ELR (cell line): Measurements from ENCODE around the gene ERI3.

ENCODE experiments used
- DNase-seq: peaks from one replicate; pipeline ENCODE4 v3.0.0-alpha.2; 2015; ENCODE audit warnings: low read depth

ERI3 gene

DNA sequence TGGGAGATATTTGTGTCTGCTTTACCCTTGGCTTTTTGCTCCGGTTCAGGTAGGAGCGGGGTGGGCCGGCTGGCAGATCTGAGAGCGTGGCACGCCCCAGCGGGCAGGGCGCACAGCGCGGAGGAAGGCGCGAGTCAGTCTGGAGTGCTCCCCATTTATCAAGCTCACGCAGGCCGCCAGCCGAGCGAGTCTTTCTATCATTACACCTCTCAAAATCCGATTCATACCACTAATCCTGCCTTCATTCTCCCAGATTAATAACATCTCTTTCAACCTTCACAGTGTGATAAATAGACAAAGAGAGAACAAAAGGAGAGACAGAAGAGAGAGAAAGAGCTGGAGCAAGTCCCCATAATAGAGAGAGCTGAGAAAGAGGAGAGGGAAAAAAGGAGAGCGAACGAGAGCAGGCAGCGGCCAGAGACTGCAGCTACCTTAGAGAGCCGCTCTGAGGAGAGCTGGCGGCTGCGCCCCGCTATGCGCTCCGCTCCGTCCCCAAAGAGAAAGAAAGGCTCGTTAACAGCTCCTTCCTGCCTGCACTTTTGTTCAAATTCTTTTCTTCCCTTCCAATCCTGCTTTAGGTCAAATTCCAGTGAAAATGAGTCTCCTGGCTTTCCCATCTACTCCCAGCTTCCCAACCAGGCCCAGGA is 93.8 kb downstream of the ERI3 start:
- DNase-seq = no peak

DNA sequence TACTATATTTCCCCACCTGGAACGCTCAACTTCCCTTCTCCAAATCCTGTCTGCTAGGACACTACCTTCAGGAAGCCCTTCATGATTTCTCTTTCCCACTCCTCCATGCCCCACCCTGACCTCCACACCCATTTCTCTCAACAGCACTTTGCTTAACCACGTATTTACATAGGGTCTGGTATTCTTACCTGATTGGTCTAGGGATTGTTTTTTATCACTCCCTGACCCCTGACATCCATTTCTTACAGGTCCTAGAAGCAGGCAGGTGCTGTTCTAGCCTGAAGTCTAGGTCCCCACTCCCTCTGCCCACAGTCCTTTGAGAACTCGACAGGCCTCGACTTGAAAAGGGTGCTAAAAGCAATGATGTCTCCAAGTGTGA is 94.3 kb downstream of the ERI3 start:
- DNase-seq = no peak

DNA sequence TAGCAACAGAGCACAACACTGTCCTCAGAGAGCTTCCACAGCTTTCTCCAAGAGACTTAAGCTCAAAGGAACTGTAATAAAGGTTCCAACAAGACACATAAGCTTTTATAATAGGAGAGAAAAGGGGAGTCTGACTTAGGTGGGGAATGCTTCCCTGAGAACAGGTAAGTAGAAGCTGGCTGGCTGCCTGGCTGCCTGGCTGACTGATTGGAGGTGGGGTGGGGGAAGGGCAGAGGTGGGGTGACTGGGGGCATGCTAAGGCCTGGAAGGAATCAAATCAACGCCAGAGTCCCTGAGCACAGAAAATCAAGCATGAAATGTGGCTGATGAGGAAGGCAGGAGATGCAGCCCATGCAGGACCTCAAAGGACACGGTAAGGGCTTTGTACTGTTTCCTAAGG is 96.0 kb downstream of the ERI3 start:
- no peak for DNase-seq

DNA sequence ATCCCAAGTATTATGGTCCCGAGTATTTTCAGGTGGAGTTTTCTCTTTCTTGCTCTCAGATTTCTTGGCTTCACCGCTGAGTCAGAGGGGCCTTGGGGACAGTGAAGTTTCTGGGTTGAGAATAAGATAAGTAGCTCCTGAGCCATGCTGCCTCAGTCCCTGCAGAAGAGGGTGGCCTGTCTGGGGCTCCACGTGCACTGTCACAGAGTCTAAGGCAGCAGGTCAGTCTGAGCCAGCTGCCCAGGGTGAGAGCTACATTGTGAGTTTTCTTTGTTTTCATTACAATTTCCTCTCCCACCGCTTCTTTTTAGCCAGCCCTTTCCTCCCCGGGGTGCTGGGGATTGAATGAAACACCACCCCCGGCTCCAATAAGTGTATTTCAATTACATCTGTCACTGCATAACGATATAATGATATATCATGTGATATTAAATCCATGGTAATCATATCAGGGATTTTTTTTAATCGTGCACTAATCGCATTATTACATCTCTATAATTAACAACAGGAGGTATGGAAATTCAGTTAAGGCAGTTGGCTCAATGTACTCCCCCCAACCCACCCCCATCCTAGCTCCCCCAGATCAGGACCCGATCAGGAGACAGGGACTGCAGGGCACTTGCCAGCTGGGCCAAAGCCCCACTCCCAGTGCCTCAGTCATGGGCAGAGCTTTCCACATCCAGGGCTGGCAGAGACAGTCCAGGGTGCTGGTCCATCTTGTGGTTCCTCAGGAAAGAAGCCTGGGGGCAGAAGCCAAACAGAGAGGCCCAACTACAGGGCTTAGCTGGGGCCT is 98.1 kb downstream of the ERI3 start:
- DNase-seq = no peak

DNA sequence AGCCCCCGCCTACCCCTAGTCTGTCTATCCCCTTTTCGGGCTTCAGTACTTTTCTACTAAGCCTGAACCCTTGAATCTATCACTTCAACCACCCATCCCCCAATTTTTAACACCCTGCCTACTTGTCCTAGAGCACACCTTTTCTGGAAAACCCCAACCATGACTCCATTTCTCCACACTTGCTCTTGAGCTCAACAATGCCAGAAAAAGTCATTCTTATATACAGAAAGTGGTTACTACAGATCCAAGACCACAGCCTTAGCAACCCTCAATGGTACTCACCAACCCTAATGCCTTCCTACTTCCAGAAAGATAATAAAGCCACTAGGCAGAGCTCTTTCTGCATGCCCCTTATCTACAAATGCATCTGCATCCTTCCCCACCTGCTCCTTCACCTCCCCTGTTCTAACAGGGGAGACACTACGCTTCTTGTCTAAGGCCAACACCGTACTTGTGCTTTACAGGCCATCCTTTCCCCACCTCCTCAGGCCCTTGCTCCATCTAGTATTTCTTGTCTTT is 100.6 kb downstream of the ERI3 start:
- DNase-seq = no peak

DNA sequence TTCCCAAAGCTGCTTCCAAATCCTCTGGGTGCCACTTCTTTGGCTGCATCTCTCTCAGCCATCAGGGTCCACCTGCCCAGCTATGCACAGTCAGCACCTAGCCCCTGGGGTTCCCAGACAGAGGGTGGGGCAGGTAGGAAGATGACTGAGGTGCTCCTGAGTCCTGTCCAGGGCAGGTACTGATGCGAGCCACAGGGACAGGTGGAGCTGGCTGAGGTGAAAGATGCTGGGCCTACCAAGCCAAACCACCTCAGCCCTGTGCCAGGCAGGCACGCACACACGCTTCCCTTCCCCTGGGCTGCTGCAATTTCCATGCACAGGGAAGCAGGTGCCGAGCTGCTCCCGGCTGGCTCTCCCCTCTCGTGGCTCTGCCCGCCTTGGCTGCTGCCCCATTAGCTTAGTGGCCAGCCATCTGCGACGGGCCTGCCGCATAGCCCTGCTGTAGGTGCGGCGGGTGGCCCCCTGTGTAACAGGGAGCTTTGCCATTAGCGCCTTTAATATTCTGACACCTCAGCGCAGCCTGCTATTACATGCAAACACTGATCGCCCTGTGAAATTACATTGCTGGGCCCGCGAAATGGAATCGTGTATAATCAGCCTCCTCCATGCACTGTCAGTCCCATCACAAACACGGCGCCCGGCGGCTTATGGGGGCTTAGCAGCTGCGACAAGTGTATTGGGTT is 102.9 kb downstream of the ERI3 start:
- DNase-seq = no peak

DNA sequence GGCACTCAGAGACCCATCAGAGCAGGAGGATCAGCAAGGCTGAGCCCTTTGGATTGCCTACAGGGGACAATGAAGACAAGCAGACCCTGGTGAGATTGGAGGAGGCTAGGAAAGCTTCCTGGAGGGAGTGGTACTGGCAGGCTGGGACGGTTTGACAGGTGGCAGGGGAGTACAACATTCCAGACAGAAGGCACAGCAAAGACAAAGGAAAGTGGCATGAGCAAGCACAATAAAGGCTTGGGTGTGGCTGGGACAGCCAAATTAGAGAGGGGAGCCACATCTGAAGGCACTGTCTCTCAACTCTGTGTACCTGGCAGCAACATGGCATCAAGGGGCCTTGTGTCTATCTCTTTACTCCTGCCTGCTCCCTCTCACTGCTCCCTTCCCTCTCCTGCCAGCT is 103.6 kb downstream of the ERI3 start:
- DNase-seq = no peak

DNA sequence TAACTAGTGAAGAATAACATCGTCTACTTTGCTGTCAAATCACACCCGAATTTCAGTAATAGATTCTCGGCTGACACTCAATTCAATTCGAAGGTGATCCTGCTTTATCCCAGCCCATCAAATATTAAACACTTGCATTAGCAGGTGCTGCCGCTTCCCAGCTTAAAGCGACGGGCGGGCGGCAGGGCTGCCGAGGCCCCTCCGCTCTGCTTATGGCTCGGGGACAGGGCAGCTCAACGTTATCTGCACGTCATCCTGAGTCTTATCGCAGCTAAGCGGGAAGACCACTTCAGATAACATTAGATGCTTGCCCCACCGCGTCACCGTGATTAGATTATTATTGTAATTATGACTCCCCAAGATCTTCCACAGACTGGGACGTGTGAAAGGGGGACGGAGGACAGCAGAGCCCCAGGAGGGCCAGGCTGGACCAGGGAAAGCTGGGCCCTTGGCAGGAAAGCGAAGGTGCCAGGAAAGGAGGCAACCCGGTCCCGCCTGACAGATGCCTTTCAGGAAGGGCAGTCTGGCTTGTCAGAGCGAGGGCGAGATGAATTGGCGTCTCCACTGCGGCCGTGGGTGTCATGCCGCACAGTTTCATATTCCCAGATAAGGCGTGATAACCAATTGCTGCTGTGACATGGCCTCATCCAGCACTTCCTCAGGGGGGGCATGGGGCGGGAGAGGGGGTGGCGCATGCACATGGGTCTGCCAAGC is 104.8 kb downstream of the ERI3 start:
- no peak for DNase-seq

DNA sequence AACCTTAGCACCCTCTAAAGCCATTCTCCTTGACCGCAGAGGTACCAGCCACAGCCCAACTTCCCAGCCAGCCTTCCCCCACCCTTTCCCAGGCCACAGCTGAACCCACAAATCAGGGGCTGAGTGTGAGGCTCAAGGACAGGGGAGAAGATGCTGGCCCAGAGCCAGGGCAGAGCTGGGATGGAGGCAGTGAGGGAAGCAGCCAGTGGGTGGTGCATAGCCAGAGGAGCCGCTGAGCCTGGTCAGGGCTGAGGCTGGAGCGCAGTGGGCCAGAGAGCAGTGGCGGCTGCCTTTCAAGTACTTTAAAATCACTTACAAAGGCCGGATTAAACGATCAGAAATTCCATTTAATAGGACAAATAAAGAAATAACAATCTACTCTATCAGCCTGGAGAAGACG is 105.5 kb downstream of the ERI3 start:
- no peak for DNase-seq

DNA sequence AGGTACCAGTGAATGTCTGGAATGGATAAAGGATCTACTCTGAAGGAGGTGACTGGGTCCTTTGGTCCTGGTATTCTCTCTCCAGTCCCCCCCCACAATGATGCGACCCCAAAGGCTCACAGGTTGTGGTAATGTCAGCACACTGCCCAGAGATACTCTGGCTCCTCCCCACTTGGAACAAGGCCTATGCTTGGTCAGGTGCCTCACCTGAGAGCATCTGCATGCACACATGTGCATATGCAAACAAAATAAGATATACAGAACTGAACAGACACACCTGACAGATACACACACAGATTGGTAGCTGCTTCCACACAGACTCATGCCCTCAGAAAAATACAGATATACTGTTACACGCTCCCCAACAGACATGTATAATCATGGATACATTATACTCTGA is 108.3 kb downstream of the ERI3 start:
- no peak for DNase-seq

DNA sequence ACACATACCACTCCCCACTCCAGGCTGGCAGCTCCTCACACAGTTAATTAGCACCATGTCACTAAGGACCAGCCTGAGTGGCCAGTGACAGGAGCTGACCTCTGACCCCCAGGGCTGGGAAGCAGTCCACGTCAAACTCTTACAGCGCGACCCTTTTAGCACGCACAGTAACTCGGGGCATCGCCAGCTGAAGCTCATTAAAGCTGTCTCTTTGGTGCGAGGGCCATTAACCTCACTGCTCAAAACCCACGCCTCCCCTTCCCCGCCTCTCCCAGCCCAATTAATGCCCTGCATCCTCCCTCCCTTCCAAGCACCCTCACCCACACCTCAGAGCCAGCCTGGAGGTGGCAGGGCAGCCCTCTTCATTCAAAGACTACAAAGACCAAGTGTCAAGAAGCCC is 110.1 kb downstream of the ERI3 start:
- no peak for DNase-seq

DNA sequence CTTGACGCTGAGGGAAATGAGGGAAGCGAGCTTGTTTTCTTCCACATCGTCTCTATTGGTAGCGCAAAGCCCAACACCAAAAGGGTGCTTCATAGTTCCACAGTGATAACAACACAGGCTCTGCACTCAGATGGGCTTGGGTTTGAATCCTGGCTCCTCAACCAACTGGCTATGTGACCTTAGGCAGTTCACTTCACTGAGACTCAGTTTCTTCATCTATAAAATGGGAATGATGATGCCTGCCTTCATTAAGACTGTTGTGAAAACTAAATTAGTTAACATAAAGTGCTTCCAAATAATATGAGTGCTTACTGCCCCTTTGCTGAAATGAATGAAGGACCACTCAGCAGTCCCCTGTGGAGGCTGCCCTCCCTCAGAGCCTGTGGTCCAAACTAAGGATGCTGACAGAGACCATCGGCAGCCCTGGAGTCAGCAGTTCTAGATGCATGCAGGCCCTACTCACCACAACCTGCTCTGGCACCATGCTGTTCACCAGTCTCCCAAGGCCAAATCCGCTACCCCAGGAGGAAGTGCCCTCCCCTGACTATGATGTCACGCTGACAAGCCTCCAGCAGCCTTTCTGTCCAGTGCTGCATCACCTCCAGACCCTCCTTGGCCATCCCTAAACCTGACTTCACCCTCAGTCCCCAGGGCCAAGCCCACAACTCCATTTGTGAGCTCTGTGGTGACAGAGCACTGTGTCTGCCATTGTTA is 111.1 kb downstream of the ERI3 start:
- no peak for DNase-seq

DNA sequence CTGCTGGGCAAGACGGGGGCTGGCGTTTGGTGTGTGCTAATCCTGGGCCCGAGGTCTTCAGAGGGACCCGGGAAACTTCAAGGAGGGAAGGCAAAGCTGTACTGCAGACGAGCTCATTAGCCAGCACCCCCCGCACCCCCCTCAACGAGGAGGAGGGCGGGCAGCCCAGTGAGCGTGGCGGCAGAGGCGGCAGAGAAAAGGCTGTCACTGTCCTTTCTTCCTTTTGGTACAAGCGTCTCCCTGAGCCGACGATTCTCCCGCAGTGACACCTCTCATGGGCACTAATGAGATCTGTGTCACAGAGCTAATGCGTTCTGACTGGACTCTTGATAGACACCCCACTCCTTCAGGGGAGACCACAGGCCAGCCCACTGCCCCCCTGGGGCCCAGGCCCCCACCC is 112.3 kb downstream of the ERI3 start:
- DNase-seq = no peak

DNA sequence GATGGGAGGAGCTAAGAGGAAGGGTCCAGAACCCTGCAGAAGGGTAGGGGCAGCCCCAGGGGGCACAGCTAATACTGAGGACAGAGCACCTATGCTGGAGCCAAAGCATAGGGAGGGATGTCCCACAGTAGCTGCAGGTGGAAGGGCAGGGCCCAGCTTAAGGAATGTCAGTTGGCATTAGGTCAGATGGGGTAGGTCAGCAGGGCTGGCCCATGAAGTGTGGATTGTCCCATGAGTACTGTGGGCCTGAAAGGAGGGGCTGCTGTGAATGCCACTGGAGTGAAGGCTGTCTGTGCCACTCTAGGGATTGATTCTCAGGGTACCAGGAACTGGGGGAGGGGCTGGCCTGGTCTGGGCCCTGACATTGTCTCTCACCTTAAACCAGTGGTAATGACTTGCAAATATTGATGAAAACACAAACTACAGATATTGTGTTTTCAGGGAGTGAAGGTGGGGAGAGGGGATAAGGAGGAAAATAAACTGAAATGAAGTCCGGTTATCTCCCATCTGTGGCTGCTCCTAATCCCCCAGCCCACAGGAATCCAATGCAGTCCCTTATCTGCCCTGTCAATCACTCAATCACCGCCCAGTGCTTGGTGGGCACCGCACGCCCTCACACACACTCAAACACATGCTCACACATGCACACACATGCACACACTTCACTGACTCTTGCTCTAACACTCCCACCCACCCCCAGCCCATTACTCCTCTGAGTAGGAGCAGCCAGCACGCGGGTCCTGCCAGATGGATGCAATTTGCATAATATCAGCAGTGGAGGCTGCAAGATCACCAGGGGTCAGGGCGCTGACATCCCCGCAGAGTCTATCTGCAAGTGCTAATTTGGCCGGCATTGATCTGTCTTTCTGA is 114.0 kb downstream of the ERI3 start:
- no peak for DNase-seq

DNA sequence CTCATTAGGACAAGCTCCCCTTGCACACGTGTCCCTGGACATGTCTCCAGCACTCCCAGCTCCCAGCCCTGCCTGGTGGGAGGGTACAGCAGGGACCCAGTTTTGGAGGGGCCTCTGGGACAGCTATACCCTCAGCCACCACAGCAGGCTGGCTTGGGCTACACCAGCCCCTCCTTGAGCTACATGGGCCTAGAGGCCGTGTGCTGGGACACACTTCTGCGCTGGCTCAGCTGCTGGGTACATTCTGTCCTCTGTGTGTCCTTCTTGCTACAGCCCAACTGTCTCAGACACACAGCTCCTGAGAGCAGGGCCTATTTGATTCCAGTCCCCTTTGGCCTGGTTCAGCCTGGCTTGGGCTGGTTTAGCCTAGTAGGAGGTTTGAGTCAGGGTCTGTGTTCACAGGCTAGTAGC is 115.1 kb downstream of the ERI3 start:
- no peak for DNase-seq

DNA sequence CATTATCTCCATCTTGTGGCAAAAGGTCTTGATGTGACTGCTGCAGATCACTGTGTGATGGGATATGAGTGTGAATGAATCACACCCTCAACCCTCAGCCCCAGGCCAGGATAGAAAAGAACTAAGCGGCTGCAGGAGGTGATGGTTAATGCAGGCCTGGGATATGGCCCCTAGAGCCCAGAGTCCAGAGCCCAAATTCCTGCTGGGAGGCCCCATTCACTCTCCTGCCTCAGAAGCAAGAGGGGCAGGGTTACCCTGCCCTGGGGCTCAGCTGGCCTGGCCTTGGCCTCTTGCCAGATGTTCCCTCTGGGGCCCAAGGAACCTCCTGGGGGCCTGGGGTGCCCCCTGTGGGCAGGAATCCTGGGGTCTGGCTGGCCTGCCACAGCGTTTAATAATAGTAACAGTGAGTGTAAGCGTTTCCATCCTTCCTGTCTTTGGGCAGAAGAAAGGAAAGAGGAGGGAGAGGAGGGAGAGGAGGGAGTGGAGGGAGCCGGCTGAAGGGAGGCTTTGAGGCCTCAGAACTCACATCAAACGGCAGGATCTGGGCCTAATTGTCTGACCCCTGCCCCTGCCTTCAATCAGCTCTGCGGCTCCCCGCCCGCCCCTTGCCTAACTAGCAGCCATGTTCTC is 115.6 kb downstream of the ERI3 start:
- DNase-seq = peak; percentile 82

DNA sequence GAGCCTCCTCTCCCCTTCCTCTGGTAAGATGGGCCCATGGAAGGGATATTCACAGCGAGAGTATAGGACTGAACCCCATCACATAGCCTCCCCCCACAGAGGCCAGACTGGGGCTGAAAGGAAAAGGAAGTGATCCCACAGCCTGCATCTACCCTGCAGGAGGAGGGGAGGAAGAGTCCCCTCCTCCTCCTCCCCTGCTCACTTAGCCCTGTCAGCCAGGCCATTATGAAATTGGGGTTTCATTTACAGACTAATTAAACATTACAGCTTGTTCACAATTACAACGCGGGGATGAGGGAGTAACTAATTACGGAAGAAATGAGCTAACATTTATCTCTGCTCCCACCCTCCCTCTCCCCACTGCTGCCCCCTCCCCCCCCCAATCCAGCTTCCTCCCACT is 116.4 kb downstream of the ERI3 start:
- no peak for DNase-seq

DNA sequence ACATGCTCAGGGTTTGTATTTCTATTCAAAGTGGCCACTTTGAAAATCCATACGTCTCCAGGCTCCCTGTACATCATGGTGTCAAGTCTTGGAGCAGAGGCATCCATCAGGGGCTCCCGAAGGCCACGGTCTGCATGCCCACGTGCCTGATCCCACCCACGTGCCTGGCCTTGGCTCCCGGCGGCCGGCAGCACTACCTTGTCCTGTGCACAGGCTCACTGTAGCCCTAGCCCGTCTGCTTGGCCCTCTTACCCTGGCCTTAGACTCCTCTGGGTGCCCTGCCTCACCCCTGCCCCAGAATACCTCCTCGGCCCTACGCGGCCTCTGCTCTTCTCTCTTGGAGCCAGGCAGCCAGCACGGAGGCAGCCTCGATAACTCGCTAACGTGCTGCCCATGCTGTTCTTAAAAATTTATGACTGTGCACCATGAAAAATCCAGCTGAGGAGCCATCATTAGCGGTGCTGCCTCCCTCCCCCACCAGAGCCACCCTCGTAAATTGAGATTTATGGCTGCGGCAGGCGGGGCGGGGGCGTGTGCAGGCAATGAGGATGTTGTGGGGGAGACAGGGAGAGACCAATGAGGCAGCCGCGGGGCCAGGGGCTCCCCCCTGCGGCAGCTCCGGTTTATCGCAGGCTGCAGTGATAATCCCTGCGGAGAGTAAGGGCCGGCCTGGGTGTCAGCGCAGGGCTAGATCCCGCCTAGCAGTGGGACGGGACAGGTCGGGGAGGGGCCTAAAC is 117.2 kb downstream of the ERI3 start:
- peak; percentile 65 for DNase-seq

DNA sequence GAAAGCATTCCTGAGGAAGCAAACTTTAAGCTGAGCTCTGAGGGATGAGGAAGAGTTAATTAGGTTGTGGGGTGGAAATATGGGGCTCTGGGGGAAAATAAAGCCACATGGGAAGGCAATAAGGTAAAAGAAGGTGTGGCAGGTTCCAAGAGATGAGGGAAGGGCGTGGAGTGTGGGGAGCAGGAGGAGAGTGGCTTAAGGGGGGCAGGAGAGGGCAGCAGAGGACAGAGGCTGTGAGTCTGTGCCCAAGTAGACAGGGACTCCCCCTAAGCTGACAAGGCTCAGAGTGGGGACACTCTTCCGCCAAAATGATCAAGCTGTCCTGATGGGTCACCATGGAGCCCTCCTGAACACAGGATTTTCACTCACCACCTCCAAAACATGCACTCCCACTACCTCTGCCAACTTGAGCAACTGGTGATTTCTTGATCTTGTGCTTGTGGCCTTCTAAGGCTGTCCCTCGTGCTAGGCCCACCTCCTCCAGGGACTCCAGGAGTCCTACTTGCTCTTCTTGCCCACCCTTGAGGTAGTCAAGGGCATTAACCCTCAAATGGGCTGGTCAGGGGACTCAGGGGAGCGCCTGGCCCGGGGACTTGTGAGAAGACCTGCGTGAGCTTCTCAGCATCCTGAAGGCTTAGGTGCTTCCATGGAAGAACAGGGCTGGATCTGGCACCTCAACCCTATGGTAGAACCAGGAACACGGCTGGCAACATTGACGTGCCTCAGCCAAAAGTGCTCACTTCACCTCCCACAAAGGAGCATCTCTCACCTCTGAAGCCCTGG is 118.4 kb downstream of the ERI3 start:
- no peak for DNase-seq
